ENCODE results near the gene ZNF592. TPM values are rescaled to one million over a fixed set of nuclear protein-coding genes. Genes with fewer than 3 reads are reported as not detected.
"Not testable (repeated sequence)": the region's sequence is repeated elsewhere in the genome, so short reads cannot be mapped to it uniquely, and the experiment has no call there.

ZNF592 gene
- polyA plus RNA-seq, 1 donor from 2014 or later: 3.9 TPM

GRCh38 chr15:84844964-84845363 is 96.6 kb downstream of the ZNF592 start:
- H3K27me3 ChIP-seq (ENCODE audit: insufficient read depth, low read depth, low read length): no peaks in the 10 kb centered on the region
- H3K27ac ChIP-seq (ENCODE audit: low read length): no peak overlapping the region
- H3K36me3 ChIP-seq (ENCODE audit: insufficient read depth, low read length): no peaks in the 10 kb centered on the region
- H3K4me2 ChIP-seq (ENCODE audit: low read length): no peak overlapping the region
- no peak for TF ChIP-seq POLR2AphosphoS5 (IDR thresholded peaks at IDR 0.05)
- no peak for TF ChIP-seq SMC3 (conservative IDR thresholded peaks at IDR 0.05; ENCODE audit: poor library complexity)
- TF ChIP-seq MXI1 (conservative IDR thresholded peaks at IDR 0.05; ENCODE audit: poor library complexity, severe bottlenecking): no peak
- TF ChIP-seq TAF1 (IDR thresholded peaks at IDR 0.05; ENCODE audit: low read depth): no peak
- no peak for TF ChIP-seq RAD21 (conservative IDR thresholded peaks at IDR 0.05)
- TF ChIP-seq EZH2 (IDR thresholded peaks at IDR 0.05; ENCODE audit: borderline replicate concordance, insufficient read depth, low read length, poor library complexity, severe bottlenecking): no peak
- TF ChIP-seq CTCF (IDR thresholded peaks at IDR 0.05; ENCODE audit: poor library complexity, severe bottlenecking): no peak
- no peak for TF ChIP-seq REST (IDR thresholded peaks at IDR 0.05; ENCODE audit: borderline replicate concordance)
- TF ChIP-seq EP300 (conservative IDR thresholded peaks at IDR 0.05; ENCODE audit: poor library complexity, severe bottlenecking): no peak
- no peak overlapping the region for H2AFZ ChIP-seq (ENCODE audit: low read depth, low read length)
- no peaks in the 10 kb centered on the region for H3K79me2 ChIP-seq (replicated peaks; ENCODE audit: insufficient read depth, low read length)
- H3F3A ChIP-seq (ENCODE audit: insufficient read depth, low read length, poor library complexity, severe bottlenecking): no peaks in the 10 kb centered on the region
- H3K9me3 ChIP-seq (ENCODE audit: low read length): no peaks in the 10 kb centered on the region
- no peaks in the 10 kb centered on the region for H3K9me2 ChIP-seq (ENCODE audit: insufficient read depth, low read length)
- H3K4me3 ChIP-seq (ENCODE audit: low read length): no peak overlapping the region
- H3K9ac ChIP-seq (ENCODE audit: low read length): no peak overlapping the region
- H4K20me1 ChIP-seq (ENCODE audit: insufficient read depth): no peaks in the 10 kb centered on the region

GRCh38 chr15:84845631-84846030 is 97.2 kb downstream of the ZNF592 start:
- not testable (repeated sequence) for H3F3A ChIP-seq (ENCODE audit: insufficient read depth, low read length, poor library complexity, severe bottlenecking); H3K9me3 ChIP-seq (ENCODE audit: low read length); H2AFZ ChIP-seq (ENCODE audit: low read depth, low read length); H3K27ac ChIP-seq (ENCODE audit: low read length); H3K9ac ChIP-seq (ENCODE audit: low read length); H3K9me2 ChIP-seq (ENCODE audit: insufficient read depth, low read length); H3K27me3 ChIP-seq (ENCODE audit: insufficient read depth, low read depth, low read length); H3K4me3 ChIP-seq (ENCODE audit: low read length); H3K79me2 ChIP-seq (replicated peaks; ENCODE audit: insufficient read depth, low read length); H4K20me1 ChIP-seq (ENCODE audit: insufficient read depth); H3K4me2 ChIP-seq (ENCODE audit: low read length); H3K36me3 ChIP-seq (ENCODE audit: insufficient read depth, low read length)

GRCh38 chr15:84846269-84846668 is 97.9 kb downstream of the ZNF592 start:
- no peaks in the 10 kb centered on the region for H3K36me3 ChIP-seq (ENCODE audit: insufficient read depth, low read length)
- no peak overlapping the region for H3K4me2 ChIP-seq (ENCODE audit: low read length)
- TF ChIP-seq EZH2 (IDR thresholded peaks at IDR 0.05; ENCODE audit: borderline replicate concordance, insufficient read depth, low read length, poor library complexity, severe bottlenecking) (no peak), REST (IDR thresholded peaks at IDR 0.05; ENCODE audit: borderline replicate concordance) (no peak), POLR2AphosphoS5 (IDR thresholded peaks at IDR 0.05) (no peak), RAD21 (conservative IDR thresholded peaks at IDR 0.05) (no peak), EP300 (conservative IDR thresholded peaks at IDR 0.05; ENCODE audit: poor library complexity, severe bottlenecking) (no peak), TAF1 (IDR thresholded peaks at IDR 0.05; ENCODE audit: low read depth) (no peak), SMC3 (conservative IDR thresholded peaks at IDR 0.05; ENCODE audit: poor library complexity) (no peak), CTCF (IDR thresholded peaks at IDR 0.05; ENCODE audit: poor library complexity, severe bottlenecking) (no peak), MXI1 (conservative IDR thresholded peaks at IDR 0.05; ENCODE audit: poor library complexity, severe bottlenecking) (no peak)
- no peak overlapping the region for H3K4me3 ChIP-seq (ENCODE audit: low read length)
- no peaks in the 10 kb centered on the region for H3F3A ChIP-seq (ENCODE audit: insufficient read depth, low read length, poor library complexity, severe bottlenecking)
- H3K9ac ChIP-seq (ENCODE audit: low read length): no peak overlapping the region
- H4K20me1 ChIP-seq (ENCODE audit: insufficient read depth): no peaks in the 10 kb centered on the region
- H3K79me2 ChIP-seq (replicated peaks; ENCODE audit: insufficient read depth, low read length): no peaks in the 10 kb centered on the region
- no peaks in the 10 kb centered on the region for H3K9me2 ChIP-seq (ENCODE audit: insufficient read depth, low read length)
- H3K27me3 ChIP-seq (ENCODE audit: insufficient read depth, low read depth, low read length): no peaks in the 10 kb centered on the region
- no peak overlapping the region for H3K27ac ChIP-seq (ENCODE audit: low read length)
- H3K9me3 ChIP-seq (ENCODE audit: low read length): no peaks in the 10 kb centered on the region
- no peak overlapping the region for H2AFZ ChIP-seq (ENCODE audit: low read depth, low read length)
